NCI-H82 (cell line): Measurements from ENCODE around the gene BRWD1.

ENCODE experiments used
- DNase-seq: peaks from one replicate; lab custom pipeline; 2025; lab: John Stamatoyannopoulos, UW

Gene BRWD1

DNA sequence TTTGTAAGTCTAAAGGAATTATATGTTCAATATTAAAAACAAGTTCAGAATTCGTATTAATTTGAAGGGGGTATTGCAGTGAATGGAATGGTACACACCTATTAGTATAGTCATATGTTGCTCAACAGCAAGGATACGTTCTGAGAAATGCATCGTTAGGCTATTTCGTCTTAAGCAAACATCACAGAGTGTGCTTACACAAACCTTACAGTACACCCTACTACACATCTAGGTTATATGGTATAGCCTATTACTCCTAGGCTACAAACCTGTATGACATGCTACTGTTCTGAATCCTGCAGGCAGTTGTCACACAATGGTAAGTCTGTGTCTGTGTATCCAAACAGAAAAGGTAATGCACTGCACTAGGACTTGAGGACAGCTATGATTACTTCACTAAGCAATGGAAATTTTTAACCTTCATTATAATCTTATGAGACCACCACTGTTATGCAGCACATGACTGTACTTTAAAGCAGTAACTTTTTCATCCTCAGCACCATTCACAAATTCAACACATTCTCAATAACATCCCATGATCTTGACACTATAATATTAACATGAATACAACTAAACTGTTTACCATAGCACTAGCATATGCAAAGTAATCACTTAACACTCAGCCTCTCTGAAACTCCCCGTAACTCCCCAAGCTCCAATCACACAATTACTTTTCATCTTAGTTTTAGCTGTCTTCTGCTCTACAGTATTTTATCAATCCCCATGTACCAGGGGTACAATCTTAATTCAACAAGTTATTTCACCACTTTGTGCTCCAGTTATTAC is 115.8 kb downstream of the BRWD1 start:
- no peak for DNase-seq

DNA sequence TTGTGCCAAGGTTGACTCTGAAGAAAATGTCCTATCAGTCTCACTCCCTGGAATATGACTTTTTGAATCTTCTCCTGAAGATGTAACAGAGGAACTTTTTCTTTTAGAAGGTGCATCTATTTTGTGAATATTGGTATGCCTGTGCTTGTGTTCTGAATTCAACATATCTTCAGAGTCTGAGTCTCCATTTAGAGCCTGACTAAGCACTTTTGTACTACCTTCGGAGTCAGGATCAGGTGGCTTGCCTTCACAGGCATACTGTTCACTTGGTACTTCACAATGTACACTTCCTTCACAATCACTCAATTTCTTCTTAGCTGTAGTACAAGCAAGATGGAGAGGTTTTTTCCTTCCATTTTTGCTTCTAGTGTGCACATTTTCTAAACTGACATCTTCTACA is 116.6 kb downstream of the BRWD1 start:
- no peak for DNase-seq

DNA sequence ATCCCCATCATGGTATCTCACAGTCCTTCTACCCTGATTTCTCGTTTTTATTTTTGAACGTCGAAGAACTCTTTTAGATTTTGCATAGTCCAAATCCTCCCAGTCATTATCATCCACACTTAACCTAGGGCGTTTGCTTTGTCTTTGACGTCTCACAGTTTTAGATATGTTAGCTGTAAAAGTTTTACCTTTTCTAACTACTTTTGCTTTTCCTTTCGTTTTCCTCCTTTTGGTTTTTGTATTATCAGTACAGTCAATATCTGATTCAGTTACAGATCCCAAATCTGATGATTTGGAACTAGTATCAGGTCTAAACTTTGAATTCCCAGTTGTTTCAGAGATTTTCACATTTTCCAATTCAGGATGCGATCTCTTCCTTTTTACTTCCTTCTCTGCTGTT is 117.1 kb downstream of the BRWD1 start:
- no peak for DNase-seq

DNA sequence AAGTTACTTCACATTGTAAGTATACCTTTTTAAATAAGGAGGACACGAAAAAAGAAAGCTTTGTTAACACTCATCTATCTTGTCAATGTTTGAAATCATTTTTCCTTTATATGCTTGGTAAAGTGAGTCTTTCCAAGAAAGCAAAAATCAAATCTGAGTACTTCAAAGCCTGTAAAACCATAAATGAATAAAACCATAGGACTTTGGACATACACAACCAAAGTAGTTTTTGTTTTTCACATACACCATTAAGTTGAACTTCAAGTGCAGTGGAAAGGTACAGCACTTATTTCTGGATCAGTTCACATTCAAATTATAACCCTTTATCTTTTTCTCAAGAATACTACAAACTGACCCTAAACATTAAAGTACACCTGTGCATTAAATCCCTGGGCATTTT is 120.1 kb downstream of the BRWD1 start:
- DNase-seq = no peak

DNA sequence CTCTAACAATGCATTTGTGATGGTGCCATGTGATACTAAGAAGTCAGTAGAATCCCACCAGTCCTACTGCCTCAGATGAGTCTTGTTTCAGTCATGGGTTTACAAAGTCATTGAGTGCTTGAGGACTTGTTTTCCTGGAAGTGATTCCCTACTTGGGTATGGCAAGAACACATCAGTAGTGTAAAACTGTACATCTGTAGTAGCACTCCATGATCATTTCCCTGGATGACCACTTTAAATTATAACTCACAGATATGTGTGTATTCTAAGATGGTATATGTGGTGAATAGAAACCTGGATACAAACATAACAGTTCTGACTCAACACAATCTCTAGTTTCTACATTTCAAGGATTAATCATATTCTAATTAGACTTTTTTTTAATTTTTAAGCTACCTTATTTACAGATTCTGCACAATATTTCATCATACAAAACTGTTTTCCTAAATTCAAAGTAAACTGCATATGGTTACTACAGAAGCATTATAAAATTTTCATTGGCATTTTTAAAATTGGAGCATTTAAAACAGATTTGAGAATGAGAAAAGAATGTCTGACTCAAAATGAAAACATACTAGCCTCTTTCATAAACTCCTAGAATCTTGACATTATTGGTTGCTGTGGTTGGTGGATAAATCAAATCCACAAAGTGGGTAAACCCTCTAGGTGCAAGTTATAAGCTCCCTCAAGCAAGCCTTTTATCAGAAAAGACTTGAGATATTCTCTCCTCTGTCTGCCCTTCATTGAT is 123.4 kb downstream of the BRWD1 start:
- DNase-seq = no peak

DNA sequence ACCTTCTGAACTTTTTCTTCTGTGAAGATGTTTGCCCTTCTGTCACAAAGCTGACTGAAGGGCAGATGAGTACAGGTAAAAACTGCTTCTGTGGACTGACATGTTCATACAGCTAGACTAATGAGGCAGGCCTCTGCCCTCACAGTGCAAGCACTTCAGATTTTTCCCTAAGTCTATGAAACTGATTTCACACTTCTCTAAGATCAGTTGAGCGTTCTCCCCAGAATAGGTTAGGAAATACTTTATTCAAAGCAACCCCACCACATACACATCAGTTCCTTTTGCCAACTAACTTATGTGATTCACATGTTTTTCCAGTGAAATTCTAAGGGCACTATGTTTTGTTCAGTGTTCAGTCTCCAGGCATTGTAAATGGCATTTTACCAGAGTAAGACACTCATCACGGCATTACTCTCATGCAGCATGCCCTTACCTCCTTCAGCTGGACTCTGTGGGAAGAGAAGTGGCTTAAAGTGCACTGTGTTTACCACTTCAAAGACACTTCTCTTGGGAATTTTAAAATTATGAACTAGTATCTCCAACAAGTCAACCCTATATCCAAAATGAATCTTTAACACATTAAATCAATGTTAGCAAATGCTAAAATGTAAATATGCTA is 124.8 kb downstream of the BRWD1 start:
- DNase-seq = no peak

DNA sequence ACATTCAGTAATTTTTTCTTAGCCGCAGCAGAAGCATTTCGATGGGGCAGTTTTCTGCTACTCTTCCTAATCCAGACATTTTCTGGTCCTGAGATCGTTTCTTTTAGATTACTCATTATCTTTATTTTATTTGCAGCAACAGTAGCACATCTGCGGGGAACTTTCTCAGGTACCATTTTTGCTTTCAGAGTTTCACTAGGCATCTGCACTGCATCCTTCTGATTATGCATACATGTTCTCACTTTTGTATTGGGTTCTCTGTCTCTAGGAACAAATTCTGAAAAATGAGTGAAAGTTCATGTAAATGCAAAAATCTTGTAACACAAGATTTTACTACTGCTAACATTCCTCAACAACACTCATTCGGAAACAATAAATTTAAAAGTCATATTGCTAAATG is 126.3 kb downstream of the BRWD1 start:
- DNase-seq = no peak

DNA sequence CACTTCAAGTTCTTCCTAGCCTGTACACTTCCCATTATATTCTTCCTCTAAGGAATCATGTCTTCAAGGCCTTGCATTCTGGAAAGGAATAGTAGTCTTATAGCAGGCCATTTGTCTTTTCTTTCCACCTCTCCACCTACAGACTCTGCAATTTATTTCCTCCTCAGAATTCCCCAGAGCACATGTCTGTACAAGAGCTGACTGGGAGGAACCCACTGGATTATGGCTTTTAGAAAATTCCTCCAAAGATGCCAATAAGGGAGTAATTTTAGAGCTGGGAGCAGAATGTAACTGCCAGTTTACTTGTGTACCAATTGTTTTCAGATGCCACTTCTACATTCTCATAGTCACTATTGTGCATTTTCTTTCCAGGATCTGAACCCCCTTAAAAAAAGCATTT is 126.8 kb downstream of the BRWD1 start:
- DNase-seq = no peak

DNA sequence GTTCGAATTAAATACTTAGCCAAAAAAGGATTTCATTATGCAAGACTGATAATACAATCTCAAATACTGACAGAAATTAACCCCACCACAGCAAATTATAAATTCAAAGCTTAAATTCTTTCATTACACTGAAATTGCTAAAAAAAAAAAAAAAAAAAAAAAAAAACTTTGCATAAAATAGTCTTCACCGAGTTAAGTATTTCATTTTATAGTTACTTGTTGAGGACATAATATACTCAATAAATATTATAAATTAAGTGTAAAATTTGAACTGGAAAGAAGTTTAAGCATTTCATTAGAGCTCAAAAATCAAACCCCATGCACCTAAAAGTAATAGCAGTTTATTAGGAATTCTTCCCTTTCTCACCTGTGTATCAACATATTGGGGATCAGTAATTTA is 128.3 kb downstream of the BRWD1 start:
- no peak for DNase-seq

DNA sequence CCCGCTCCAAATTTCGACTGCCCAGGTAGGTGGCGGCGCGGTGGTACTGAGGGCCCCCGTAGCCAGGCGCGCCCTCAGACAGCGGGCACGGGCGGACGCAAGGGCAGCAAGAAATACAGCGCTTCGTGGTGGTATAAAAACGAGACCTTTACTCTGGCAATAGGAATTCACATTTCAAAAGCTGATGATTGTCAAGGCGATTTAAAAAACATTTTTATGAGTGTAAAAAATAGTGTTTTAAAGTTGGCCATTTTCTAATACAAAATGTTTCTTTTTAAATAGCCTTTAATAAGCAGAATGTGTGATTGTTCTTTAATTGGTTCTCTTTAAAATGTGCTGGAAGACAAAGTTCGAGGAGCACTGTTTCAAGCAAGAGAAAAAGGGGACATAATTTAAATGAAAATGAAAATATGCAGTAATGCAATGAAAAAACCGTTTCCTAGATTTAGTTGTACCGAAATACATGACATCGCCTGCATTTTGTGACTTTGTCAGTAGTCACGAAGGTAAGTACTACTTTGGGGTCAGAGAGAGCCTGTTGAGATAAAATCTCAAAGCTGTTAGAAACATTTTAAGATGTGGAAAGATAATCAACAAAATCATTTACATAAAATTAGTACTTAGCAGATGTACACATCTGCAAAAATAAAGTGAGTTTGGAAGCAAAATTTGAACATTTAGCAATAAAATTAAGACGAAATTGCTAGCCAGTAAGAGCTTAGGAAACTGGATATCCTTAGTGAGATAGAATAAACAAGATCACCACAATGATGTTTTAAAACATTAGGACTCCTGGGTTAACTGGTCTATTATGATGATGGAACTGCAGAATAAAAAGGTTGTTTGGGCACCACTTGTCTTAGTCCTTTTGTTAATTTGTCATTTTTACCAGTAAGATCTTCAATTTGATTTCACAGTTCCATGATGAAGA is 129.1 kb downstream of the BRWD1 start:
- DNase-seq = peak; percentile 24

DNA sequence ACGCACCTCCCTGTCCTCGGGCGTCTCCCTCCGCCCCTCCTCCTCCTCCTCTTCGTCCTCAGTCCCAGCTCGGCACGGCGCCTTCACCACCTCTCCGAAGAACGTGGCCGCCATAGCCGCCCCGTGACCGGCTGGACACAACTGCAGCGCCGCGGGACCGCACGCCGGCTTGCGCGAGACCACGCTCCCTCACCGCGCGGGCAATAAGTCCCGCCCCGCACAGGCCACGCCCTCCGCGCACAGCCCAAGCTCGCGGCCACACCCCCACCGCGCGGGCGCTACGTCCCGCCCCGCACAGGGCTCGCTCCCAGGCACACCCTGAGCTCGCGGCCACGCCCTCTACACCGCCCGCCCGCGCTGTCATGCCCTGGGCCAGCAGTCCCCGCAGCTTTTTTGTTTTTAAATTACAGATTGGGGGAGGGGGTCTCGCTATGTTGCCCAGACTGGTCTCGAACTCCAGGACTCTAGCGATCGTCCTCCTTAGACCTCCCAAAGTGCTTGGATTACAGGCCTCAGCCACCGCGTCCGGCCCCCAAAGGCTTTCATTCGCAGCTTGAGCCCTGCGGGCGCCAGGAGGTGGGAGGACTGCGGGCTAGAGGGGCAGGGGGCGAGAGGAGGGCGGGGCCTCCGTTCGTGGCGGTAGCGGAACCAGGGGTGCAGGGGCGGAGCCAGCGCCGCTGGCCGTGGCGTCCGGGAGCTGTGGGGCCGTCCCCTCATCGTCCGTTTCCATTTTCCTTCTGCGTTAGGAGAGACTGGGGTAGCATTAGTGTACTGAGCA is 130.0 kb downstream of the BRWD1 start, which contains the start of gene PSMG1:
Gene PSMG1 (minus strand): TSS at position 180 of the 778 bp plus-strand sequence. CDS start 66 bp downstream, at position 114.
- peak; percentile 96 for DNase-seq

DNA sequence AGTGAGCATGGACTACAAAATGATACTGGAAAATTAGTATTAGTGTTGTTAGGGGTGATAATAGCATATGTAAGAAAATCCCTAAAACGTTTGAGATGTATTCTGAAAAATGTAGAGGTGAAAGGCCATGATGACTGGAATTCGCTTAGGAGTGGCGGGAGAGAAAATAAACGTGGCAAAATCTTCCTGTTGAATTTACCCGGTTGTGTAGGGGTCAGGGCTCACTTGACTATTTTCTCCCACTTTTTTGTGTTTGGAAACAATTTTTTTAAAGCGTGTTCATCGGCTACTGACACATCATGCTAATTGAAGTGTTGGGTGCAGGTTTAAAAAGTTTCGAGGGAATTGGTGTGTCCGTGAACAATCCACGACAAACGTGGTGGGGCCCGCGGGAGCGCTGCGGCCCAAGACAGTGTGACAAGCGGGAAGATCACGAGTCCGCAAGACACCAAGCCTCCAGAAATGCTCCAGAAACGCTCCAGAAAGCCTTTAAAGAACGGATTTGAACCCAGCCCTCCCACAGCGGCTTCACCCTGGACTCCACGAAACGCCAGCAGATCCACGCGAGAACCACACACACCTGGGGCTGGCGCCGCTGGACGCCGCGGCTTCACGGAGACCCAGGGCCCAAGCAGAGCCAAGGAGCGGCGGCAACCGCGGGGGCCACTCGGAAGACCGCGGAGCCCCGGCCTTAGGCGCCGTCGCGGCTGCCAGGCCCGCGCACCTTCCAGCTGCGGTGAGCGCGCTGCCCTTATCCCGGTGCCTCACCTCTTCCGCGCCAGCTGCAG is 130.8 kb downstream of the BRWD1 start:
- peak; percentile 52 for DNase-seq

DNA sequence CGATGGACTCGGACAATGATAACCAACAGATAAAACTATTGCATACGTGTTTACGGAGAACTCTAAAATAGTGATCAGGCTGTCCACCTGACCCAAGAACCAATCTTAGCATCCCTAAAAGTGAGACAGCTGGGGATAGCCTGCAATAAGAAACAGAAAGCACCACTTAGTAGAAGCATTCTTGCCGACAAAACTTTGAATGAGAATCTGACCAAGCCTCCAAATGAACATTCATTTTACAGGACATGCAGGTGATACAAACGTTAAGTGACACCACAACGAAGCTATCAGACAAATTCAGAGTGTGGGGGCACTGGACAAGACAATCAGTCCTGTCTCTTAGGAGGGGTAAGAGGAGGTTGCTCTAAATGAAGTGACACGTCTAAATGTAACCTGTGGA is 131.4 kb downstream of the BRWD1 start:
- DNase-seq = peak; percentile 32

DNA sequence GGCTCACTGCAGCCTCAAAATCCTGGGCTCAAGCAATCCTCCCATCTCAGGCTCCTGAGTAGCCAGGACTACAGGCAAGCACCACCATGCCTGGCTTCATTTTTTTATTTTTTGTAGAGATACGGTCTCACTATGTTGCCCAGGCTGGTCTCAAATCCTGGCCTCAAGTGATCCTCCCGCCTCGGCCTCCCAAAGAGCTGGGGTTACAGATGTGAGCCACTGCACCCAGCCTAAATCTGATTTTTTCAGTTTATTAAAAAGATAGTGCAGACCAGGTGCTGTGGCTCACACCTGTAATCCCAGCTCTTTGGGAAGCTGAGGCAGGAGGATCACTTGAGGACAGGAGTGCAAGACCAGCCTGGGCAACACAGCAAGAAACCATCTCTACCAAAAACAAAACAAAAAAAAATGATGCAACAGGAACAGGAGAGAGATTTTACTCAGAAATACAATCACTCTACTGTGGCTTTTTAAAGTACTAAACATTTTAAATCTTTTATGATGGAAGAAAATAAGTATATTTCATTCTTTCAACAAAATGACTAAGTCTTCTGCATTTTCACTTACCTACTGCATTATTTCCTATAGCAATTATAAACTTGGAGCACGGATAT is 132.1 kb downstream of the BRWD1 start:
- no peak for DNase-seq

DNA sequence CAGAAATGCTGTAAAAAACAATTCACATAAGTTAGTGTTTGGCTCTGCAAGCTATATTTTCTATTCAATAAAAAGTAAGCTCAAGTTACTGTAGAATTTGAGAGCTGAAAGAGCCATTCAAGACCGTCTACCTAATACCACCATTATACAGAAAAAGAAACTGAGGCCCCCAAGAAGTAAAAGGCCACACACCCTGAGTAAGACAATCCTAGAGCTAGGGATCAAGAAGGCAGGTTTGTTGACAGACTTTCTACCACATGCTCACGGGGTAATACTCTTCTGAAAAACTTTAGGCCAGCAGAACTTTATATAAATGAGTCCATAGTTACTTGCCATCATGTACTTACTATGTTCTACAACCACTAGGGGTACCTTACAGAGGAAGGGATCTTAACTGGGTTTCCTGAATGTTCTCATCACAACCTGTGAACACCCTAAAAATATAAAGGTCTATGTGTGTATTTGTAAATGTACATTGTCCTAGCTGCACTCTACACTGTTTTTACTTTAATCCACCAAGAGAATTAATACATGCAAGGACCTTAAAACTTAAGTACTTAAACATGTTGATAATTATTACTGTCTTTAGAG is 132.9 kb downstream of the BRWD1 start:
- no peak for DNase-seq

DNA sequence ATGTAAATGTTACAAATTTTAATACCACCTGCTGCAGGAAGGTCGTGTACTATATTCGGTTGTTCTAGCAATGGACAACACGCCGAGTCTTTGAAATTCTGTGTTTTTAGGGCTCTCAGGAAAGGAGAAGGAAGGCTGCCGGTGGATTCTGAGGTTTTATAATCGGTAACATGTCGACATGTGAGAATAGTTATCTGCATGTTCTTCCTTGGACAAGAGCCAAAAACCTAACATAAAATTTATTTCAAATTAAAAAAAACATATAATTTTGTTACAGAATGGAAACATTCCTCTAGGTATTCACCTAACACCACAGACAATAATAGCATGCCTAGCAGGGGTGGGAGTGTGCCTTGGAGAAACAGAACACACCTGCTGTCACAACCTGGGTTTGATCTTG is 135.0 kb downstream of the BRWD1 start:
- no peak for DNase-seq

DNA sequence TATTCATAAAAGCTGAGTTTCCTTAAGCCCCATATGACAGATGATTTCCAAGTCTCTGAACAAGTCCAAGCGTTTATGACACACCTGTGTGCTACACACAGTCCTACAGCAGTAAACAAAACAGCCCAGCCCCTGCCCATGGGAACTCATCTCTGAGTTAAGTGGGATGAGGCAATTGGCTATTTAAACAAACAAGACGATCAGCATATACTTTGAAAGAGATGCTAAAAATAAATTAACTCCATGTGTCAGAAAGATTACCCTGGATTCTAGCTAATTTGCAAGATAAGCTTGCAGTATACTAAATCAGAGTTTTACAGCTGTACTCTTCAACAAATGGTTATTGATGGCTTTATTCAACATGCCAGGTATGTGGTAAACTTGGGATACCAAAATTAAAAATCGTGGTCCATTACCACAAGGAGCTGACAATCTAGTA is 137.1 kb downstream of the BRWD1 start:
- no peak for DNase-seq

DNA sequence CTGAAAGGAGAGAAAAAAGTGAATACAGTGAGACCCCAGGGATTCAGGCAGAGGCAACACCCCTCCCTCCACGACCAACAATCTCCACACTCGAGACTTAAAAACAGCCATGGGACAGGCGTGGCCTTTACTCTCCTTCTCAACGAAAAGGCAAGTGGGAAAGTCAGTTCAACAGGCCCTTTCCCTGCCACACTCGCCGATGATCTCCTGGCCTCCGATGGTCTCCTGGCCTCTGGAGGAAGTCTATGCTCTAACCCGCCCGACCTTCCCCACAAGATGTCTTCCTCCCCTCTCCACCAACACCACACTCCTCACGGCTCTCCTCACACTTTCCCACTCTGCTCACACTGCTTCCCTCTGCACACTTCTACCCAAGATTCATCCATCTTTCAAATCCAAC is 137.8 kb downstream of the BRWD1 start:
- DNase-seq = no peak

DNA sequence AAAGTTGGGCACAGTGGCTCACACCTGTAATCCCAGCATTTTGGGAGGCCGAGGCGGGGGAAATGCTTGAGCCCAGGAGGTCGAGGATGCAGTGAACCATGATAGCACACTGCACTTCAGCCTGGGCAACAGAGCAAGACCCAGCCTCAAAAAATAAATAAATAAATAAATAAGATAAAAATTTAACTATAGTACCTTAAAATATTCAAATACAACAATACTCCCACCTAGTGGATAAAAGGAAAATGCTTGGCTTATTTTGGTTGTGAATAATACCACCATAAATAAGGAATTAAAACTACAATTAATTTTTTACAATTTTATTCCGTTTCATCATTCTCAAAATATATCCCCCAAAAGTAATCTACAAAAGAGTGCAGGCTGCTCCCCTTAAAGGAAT is 138.3 kb downstream of the BRWD1 start:
- peak; percentile 27 for DNase-seq
